ENCODE data around the gene ENPP4. TPM values are rescaled to one million over a fixed set of nuclear protein-coding genes. Genes with fewer than 3 reads are reported as not detected.
"Not testable (repeated sequence)": the region's sequence is repeated elsewhere in the genome, so short reads cannot be mapped to it uniquely, and the experiment has no call there.

ENPP4 gene
- total RNA-seq, 1 experiment from 2014 or later, result 2.8 TPM

- no peak for DNase-seq (ENCODE audit: low spot score)
- ChIA-PET CTCF (interaction anchor here (1.5 to 1.8 kb wide), 2 partner anchors 41 to 200 kb away, joined by 5 to 7 read pairs; no protein-coding TSS in a partner anchor), POLR2A (no interaction called here)
- H3K36me3 Mint-ChIP-seq, result no peaks in the 10 kb centered on the region
- no peaks in the 10 kb centered on the region for H3K9me3 Mint-ChIP-seq
- peaks cover 11% of the 10 kb centered on the region; the same call in 1 of the 2 replicates for H3K4me1 Mint-ChIP-seq
- no peak for ATAC-seq
- TF ChIP-seq IRF2 (CRISPR knock-in tag; IDR thresholded peaks at IDR 0.05; ENCODE audit: borderline replicate concordance, low read depth) (no peak), CDX4 (CRISPR knock-in tag; IDR thresholded peaks at IDR 0.05; ENCODE audit: borderline replicate concordance) (no peak), ZMAT4 (CRISPR knock-in tag; IDR thresholded peaks at IDR 0.05) (no peak), ZNF425 (CRISPR knock-in tag; conservative IDR thresholded peaks at IDR 0.05) (no peak), KAT7 (CRISPR knock-in tag; IDR thresholded peaks at IDR 0.05; ENCODE audit: borderline replicate concordance) (no peak), HMGXB4 (CRISPR knock-in tag; IDR thresholded peaks at IDR 0.05) (no peak), E2F5 (CRISPR knock-in tag; IDR thresholded peaks at IDR 0.05) (no peak), ZNF121 (CRISPR knock-in tag; IDR thresholded peaks at IDR 0.05) (no peak), CTCF (IDR thresholded peaks at IDR 0.05) (no peak), CREB1 (CRISPR knock-in tag; IDR thresholded peaks at IDR 0.05) (no peak), AR (CRISPR knock-in tag; IDR thresholded peaks at IDR 0.05) (no peak), NR1H2 (CRISPR knock-in tag; IDR thresholded peaks at IDR 0.05) (no peak), ESRRA (CRISPR knock-in tag; IDR thresholded peaks at IDR 0.05; ENCODE audit: borderline replicate concordance) (no peak), FOXK1 (CRISPR knock-in tag; IDR thresholded peaks at IDR 0.05) (no peak), GABPB1 (CRISPR knock-in tag; IDR thresholded peaks at IDR 0.05) (no peak), ATF3 (CRISPR knock-in tag; conservative IDR thresholded peaks at IDR 0.05) (no peak), SMAD4 (CRISPR knock-in tag; IDR thresholded peaks at IDR 0.05) (no peak), EMX1 (CRISPR knock-in tag; IDR thresholded peaks at IDR 0.05) (no peak)
- peak overlapping the region; percentile 88 for H3K4me3 Mint-ChIP-seq
- H3K27ac Mint-ChIP-seq, result no peak overlapping the region
- peaks cover 35% of the 10 kb centered on the region for H3K27me3 Mint-ChIP-seq (ENCODE audit: low read depth)
Measured at GRCh38 chr6:46130666-46131065, 877 bp downstream of the ENPP4 start.

GRCh38 chr6:46131291-46131690, 1.5 kb downstream of the ENPP4 start:
- Mint-ChIP-seq H3K27me3 (ENCODE audit: low read depth) (peaks cover 35% of the 10 kb centered on the region), H3K4me1 (peaks cover 11% of the 10 kb centered on the region; the same call in 1 of the 2 replicates)
- H3K36me3 Mint-ChIP-seq; DNase-seq (ENCODE audit: low spot score); POLR2A ChIA-PET; H3K27ac Mint-ChIP-seq; H3K4me3 Mint-ChIP-seq; H3K9me3 Mint-ChIP-seq; CTCF ChIA-PET; ATAC-seq: not testable (repeated sequence)

All from WTC11 (cell line).